ENCODE data around the gene SS18L1. TPM values are rescaled to one million over a fixed set of nuclear protein-coding genes. Genes with fewer than 3 reads are reported as not detected.

The SS18L1 gene
- total and polyA plus RNA-seq, 10 of the 15 experiments (the other 5 are each of a cell fraction or from before 2014, with no cell fraction given), result 1.8 to 20.0 (median 6.6) TPM

DNA sequence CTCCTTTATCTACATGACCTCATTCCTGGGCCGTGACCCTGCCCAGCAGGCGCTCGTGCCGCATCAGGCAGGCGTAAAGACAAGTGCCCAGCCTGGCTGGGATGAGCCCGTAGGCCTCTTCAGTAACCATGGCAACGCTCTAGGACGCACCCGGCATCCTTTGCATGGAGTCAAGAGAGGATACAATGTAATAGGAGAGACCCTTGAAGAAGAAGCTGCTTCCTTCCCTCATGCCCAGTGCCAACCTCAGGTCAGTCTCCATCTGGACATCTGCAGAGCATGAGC, 26.3 kb upstream of the SS18L1 start:
- Histone ChIP-seq H3K36me3 (ENCODE audit: control insufficient read depth in 2 of 2, insufficient read depth in 2 of 2, low read length in 1 of 2) (no peaks in the 10 kb centered on the region), H3K4me1 (ENCODE audit: control insufficient read depth, insufficient read depth, low read length) (no peaks in the 10 kb centered on the region; the same call in 1 of the 2 replicates)

DNA sequence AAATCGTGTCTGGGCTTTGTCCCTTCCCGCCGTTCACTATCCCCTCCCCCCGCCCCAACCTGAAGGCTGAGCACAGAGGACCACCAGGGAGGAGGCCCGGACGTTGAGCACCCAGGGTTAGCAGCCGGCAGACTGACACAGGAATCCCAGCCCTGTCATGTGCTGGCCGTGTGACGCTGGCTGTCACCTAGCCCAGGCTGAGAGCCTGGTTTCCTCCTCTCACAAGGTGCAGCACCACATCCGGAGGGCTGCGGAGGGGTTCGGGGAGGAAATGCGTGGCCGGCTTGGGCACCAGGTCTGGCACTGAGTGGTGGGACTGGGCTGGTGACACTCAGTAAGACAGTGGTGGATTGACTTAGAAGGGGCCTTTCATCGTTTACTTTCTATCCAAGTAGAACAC, 25.9 kb upstream of the SS18L1 start:
- Histone ChIP-seq H3K27ac (ENCODE audit: control insufficient read depth, insufficient read depth) (no peak overlapping the region), H3K27me3 (replicated peaks in 1 of 2; ENCODE audit: control insufficient read depth in 2 of 2, insufficient read depth in 2 of 2, low read length in 1 of 2) (no peaks in the 10 kb centered on the region), H3K4me2 (ENCODE audit: control insufficient read depth, insufficient read depth) (no peak overlapping the region), H2AFZ (ENCODE audit: control insufficient read depth, low read depth, low read length) (no peak overlapping the region), H3K79me2 (ENCODE audit: control insufficient read depth, insufficient read depth, low read length) (peaks cover 2% of the 10 kb centered on the region), H3K4me1 (ENCODE audit: control insufficient read depth, insufficient read depth, low read length) (no peaks in the 10 kb centered on the region; the same call in 1 of the 2 replicates), H4K20me1 (ENCODE audit: control insufficient read depth, insufficient read depth) (no peaks in the 10 kb centered on the region), H3K9me3 (replicated peaks; ENCODE audit: control insufficient read depth, insufficient read depth, low read length) (peaks cover 7% of the 10 kb centered on the region; the same call in 1 of the 3 replicates), H3K4me3 (no peak overlapping the region), H3K36me3 (ENCODE audit: control insufficient read depth in 2 of 2, insufficient read depth in 2 of 2, low read length in 1 of 2) (no peaks in the 10 kb centered on the region), H3K9ac (ENCODE audit: control insufficient read depth, insufficient read depth, low read length) (no peak overlapping the region)
- ChIA-PET CTCF (no interaction called here), RAD21 (ENCODE audit: unreplicated experiment) (no interaction called here), SMC1A (ENCODE audit: uncharacterized antibody, unreplicated experiment) (no interaction called here), POLR2A (no interaction called here)
- no TSS peak for BruUV-seq (replicated peaks)
- TF ChIP-seq, protein P1, sequence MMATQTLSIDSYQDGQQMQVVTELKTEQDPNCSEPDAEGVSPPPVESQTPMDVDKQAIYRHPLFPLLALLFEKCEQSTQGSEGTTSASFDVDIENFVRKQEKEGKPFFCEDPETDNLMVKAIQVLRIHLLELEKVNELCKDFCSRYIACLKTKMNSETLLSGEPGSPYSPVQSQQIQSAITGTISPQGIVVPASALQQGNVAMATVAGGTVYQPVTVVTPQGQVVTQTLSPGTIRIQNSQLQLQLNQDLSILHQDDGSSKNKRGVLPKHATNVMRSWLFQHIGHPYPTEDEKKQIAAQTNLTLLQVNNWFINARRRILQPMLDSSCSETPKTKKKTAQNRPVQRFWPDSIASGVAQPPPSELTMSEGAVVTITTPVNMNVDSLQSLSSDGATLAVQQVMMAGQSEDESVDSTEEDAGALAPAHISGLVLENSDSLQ (IDR thresholded peaks at IDR 0.05), result peak; percentile 46; the same call in 1 of the 2 replicates
- TF ChIP-seq RAD51 (IDR thresholded peaks at IDR 0.05) (peak; percentile 36; the same call in 1 of the 2 replicates), ASH2L (IDR thresholded peaks at IDR 0.05; ENCODE audit: borderline replicate concordance, low read depth) (no peak), TBL1XR1 (IDR thresholded peaks at IDR 0.05; ENCODE audit: low read depth, low read length) (no peak), IRF4 (IDR thresholded peaks at IDR 0.05; ENCODE audit: low read depth, low read length) (no peak), BHLHE40 (IDR thresholded peaks at IDR 0.05; ENCODE audit: borderline replicate concordance in 1 of 2, low read depth in 2 of 2, low read length in 1 of 2) (peak; percentile 37 to 68; a peak in 2 of 4 replicates)
- intact Hi-C loops (cut with micrococcal nuclease; ENCODE audit: unreplicated experiment), result no loop called here
- FAIRE-seq (no peak), ATAC-seq (no peak), DNase-seq (ENCODE audit: low read depth, low spot score) (no peak)
- 21% methylated on average over 12 of the region's 15 CpGs for WGBS (ENCODE audit: insufficient coverage, insufficient replicate concordance, low lambda C conversion rate, missing lambda C conversion rate)
- in situ Hi-C loops (cut with MboI), result no loop called here

More for the DNA sequence above, 26.3 kb upstream of the SS18L1 start:
- H2AFZ ChIP-seq (ENCODE audit: control insufficient read depth, low read depth, low read length), result no peak overlapping the region
- no peak overlapping the region for H3K27ac ChIP-seq (ENCODE audit: control insufficient read depth, insufficient read depth)
- peaks cover 10% of the 10 kb centered on the region; the same call in 1 of the 3 replicates for H3K9me3 ChIP-seq (replicated peaks; ENCODE audit: control insufficient read depth, insufficient read depth, low read length)
- ChIA-PET SMC1A (ENCODE audit: uncharacterized antibody, unreplicated experiment) (no interaction called here), POLR2A (no interaction called here), CTCF (no interaction called here), RAD21 (ENCODE audit: unreplicated experiment) (no interaction called here)
- no peaks in the 10 kb centered on the region for H3K79me2 ChIP-seq (ENCODE audit: control insufficient read depth, insufficient read depth, low read length)
- WGBS (ENCODE audit: insufficient coverage, insufficient replicate concordance, low lambda C conversion rate, missing lambda C conversion rate), result 83% methylated on average over 9 of the region's 9 CpGs
- H3K27me3 ChIP-seq (replicated peaks in 1 of 2; ENCODE audit: control insufficient read depth in 2 of 2, insufficient read depth in 2 of 2, low read length in 1 of 2), result no peaks in the 10 kb centered on the region
- TF ChIP-seq STAT1 (conservative IDR thresholded peaks at IDR 0.05) (no peak), BMI1 (IDR thresholded peaks at IDR 0.05; ENCODE audit: borderline replicate concordance) (0 out of 2 replicates have a peak, but pooled peaks have one; percentile 19)
- intact Hi-C loops (cut with micrococcal nuclease; ENCODE audit: unreplicated experiment), result no loop called here
- no peak overlapping the region for H3K4me2 ChIP-seq (ENCODE audit: control insufficient read depth, insufficient read depth)
- in situ Hi-C loops (cut with MboI), result no loop called here
- ATAC-seq (no peak), FAIRE-seq (no peak), DNase-seq (ENCODE audit: low read depth, low spot score) (no peak)
- H4K20me1 ChIP-seq (ENCODE audit: control insufficient read depth, insufficient read depth), result no peaks in the 10 kb centered on the region
- no peak overlapping the region for H3K9ac ChIP-seq (ENCODE audit: control insufficient read depth, insufficient read depth, low read length)
- no peak overlapping the region for H3K4me3 ChIP-seq
- BruUV-seq (replicated peaks), result no TSS peak
